ENCODE measurements around the gene NPFFR1. TPM values are rescaled to one million over a fixed set of nuclear protein-coding genes. Genes with fewer than 3 reads are reported as not detected.

Gene NPFFR1
- total and polyA plus RNA-seq, 3 donors from 2014 or later = 2.6 to 6.6 (median 2.8) TPM

DNA sequence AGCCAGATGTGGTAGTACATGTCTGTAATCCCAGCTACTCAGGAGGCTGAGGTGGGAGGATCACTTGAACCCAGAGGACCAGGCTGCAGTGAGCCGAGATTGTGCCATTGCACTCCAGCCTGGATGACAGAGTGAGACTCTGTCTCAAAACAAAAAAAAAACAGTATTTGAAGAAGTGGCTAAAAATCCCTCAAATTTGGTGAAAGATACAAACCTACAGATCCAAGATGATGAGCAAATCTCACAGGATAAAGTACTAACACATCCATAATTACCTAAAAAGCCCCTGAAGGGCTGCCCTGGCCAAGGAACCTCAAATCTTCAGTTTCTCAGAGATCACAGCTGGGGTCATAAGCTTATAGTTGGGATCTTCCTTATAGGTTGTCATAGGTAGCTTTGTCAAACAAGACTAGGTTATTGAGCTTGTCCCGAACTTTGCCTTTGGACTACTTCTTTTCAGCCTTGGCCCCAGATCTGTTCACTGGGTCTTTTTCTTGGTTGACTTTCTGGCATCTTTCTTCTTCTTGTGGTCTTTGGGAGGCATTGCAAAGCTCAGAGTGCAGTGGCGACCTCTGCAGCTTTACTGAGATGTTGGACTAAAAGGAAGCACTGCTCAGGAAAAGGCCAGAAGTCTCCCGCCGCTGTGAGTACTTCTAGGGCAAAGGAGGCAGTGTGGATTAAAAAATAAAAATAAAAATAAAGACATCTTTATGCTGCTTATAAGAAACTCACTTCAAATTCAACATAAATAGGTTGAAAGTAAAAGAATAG lies 84.9 kb downstream of the NPFFR1 start:
- WGBS, 2 donors = 92 to 100% methylated on average over 5 of the region's 5 CpGs
- Histone ChIP-seq H3K4me3 (no peak overlapping the region), H3K9me3 (no peaks in the 10 kb centered on the region), H3K4me1 (no peaks in the 10 kb centered on the region), H3K36me3 (ENCODE audit: low read depth, missing control alignments) (no peaks in the 10 kb centered on the region), H3K27ac (no peak overlapping the region), H3K27me3 (no peaks in the 10 kb centered on the region)
- no peak for DNase-seq
- intact Hi-C loops (cut with DNase I; ENCODE audit: low total_unique reads) = no loop called here
- TF ChIP-seq POLR2A (IDR thresholded peaks at IDR 0.05) = no peak

Small RNA genes lying within 50 kb of the gene (small RNA-seq; reads per million reads assigned to genes)
- 0 reads per million in 2 donors for gene RPS25P9

Other genes with a start within 250 kb of the NPFFR1 start
- 10 to 100 TPM; 69.6 to 72.3 TPM for gene MACROH2A2, start 231.2 kb downstream of the NPFFR1 start, total RNA-seq
- 31.0 TPM for gene MACROH2A2, start 231.2 kb downstream of the NPFFR1 start, polyA plus RNA-seq (ENCODE audit: insufficient read depth, low read depth, low replicate concordance)
- 1 to 10 TPM; 7.1 TPM for gene AIFM2, start 151.2 kb downstream of the NPFFR1 start, total RNA-seq
- 9.7 TPM for gene AIFM2, start 151.2 kb downstream of the NPFFR1 start, polyA plus RNA-seq (ENCODE audit: insufficient read depth, low read depth, low replicate concordance)
- 10 to 100 TPM; 33.8 to 45.4 TPM for gene TYSND1, start 137.3 kb downstream of the NPFFR1 start, total RNA-seq
- 66.8 TPM for gene TYSND1, start 137.3 kb downstream of the NPFFR1 start, polyA plus RNA-seq (ENCODE audit: insufficient read depth, low read depth, low replicate concordance)
- 10 to 100 TPM; 45.2 to 55.2 TPM for gene SAR1A, start 113.5 kb downstream of the NPFFR1 start, total RNA-seq
- 49.7 TPM for gene SAR1A, start 113.5 kb downstream of the NPFFR1 start, polyA plus RNA-seq (ENCODE audit: insufficient read depth, low read depth, low replicate concordance)
- gene PPA1, start 50.6 kb downstream of the NPFFR1 start, total RNA-seq = 100 to 1,000 TPM; 110 to 136 TPM
- gene PPA1, start 50.6 kb downstream of the NPFFR1 start, polyA plus RNA-seq (ENCODE audit: insufficient read depth, low read depth, low replicate concordance) = 143 TPM
- 10 to 100 TPM; 14.8 to 21.6 TPM for gene LRRC20, start 98.6 kb upstream of the NPFFR1 start, total RNA-seq
- gene LRRC20, start 98.6 kb upstream of the NPFFR1 start, polyA plus RNA-seq (ENCODE audit: insufficient read depth, low read depth, low replicate concordance) = 30.8 TPM
- 10 to 100 TPM; 50.7 to 50.8 TPM for gene EIF4EBP2, start 120.1 kb upstream of the NPFFR1 start, total RNA-seq
- 41.2 TPM for gene EIF4EBP2, start 120.1 kb upstream of the NPFFR1 start, polyA plus RNA-seq (ENCODE audit: insufficient read depth, low read depth, low replicate concordance)
- 1 to 10 TPM in 1 of 2 donors, under 1 TPM in 1; 0.43 to 3.0 TPM for gene NODAL, start 157.7 kb upstream of the NPFFR1 start, total RNA-seq
- gene NODAL, start 157.7 kb upstream of the NPFFR1 start, polyA plus RNA-seq (ENCODE audit: insufficient read depth, low read depth, low replicate concordance) = 5.2 TPM
- 10 to 100 TPM in 1 of 2 donors, 1 to 10 TPM in 1; 8.3 to 13.3 TPM for gene PALD1, start 194.8 kb upstream of the NPFFR1 start, total RNA-seq
- 6.3 TPM for gene PALD1, start 194.8 kb upstream of the NPFFR1 start, polyA plus RNA-seq (ENCODE audit: insufficient read depth, low read depth, low replicate concordance)